K562 (cell line): ENCODE data around the gene NABP2. TPM values are rescaled to one million over a fixed set of nuclear protein-coding genes. Genes with fewer than 3 reads are reported as not detected.

ENCODE experiments used
- CBX1 ChIP-seq: sonication (generic); IDR thresholded peaks from 2 replicates; pipeline ENCODE4 v1.6.1; 2016; ENCODE audit warnings: antibody characterized with exemption, low read depth, mild to moderate bottlenecking
- CREB5 ChIP-seq: fragments of 250-450 bp; sonication (Bioruptor Pico); IDR thresholded peaks from 2 replicates; pipeline ENCODE4 v1.5.0; 2020; ENCODE audit warnings: mild to moderate bottlenecking
- DDX20 ChIP-seq: fragments of 450-650 bp; IDR thresholded peaks from 2 replicates; pipeline ENCODE4 v1.6.1; 2016; ENCODE audit warnings: missing genetic modification characterization, low read depth, mild to moderate bottlenecking, missing compliant biosample characterization, moderate library complexity
- HOXB6 ChIP-seq: fragments of 250-450 bp; sonication (Bioruptor Pico); IDR thresholded peaks from 2 replicates; pipeline ENCODE4 v1.5.1; 2022; ENCODE audit warnings: mild to moderate bottlenecking, borderline replicate concordance
- LEF1 ChIP-seq: fragments of 450-650 bp; IDR thresholded peaks from 2 replicates; pipeline ENCODE4 v1.6.1; 2016; ENCODE audit warnings: mild to moderate bottlenecking
- MXI1 ChIP-seq: IDR thresholded peaks from 2 replicates; pipeline ENCODE4 v1.6.1; 2011; ENCODE audit warnings: low read depth, mild to moderate bottlenecking, improper control_type of control experiment, low read length
- POLR2B ChIP-seq: fragments of 450-650 bp; IDR thresholded peaks from 2 replicates; pipeline ENCODE4 v1.6.1; 2018; ENCODE audit warnings: low read depth; ENCODE audit not compliant: partially characterized antibody
- ZBTB1 ChIP-seq: sonication (generic); formaldehyde crosslinking; IDR thresholded peaks from 2 replicates; pipeline ENCODE4 v1.8.1; 2023; ENCODE audit warnings: missing genetic modification reagents, low read depth, mild to moderate bottlenecking, borderline replicate concordance
- ZNF76 ChIP-seq: fragments of 250-450 bp; sonication (Bioruptor Pico); IDR thresholded peaks from 2 replicates; pipeline ENCODE4 v1.4.0; 2020; ENCODE audit warnings: mild to moderate bottlenecking, moderate library complexity, borderline replicate concordance
- polyA plus RNA-seq, 8 experiments: library from polyadenylated mRNA; depleted of rRNA in 4 of 8; stranded (reverse) in 5 of 8; unstranded in 3 of 8; fragments of >200 nt; fragmentation: Nextera tagmentation in 2 of 8; fragmentation: Illumina TruSeq in 1 of 8; extraction: Ambion mirVana in 2 of 8; extraction: Trizol in 1 of 8; gene quantifications; 2 replicates each; pipeline versions ENCODE4 v1.2.1 to v1.2.3, GENCODE V29; 2011 to 2014; ENCODE audit warnings: inconsistent platforms in 1 of 8, missing spikeins in 1 of 8
- total RNA-seq, 7 experiments: library from RNA; depleted of rRNA in 6 of 7; stranded (reverse); fragments of >200 nt in 6 of 7; fragmentation: Illumina TruSeq in 2 of 7; extraction: Trizol in 2 of 7; gene quantifications; 2 replicates each; pipeline versions ENCODE4 v1.2.1 to v1.2.3, GENCODE V29; 2011 to 2021; ENCODE audit warnings: low replicate concordance in 1 of 7
- TF ChIP-seq, protein P1 (sequence below): IDR thresholded peaks from 2 replicates; pipeline ENCODE4 v1.6.1; 2011; ENCODE audit warnings: borderline replicate concordance, low read depth, mild to moderate bottlenecking, moderate library complexity, low read length; ENCODE audit not compliant: insufficient read depth, poor library complexity, severe bottlenecking
- TF ChIP-seq, protein P2 (sequence below): fragments of 200-800 bp; sonication (Bioruptor generic); IDR thresholded peaks from 2 replicates; pipeline ENCODE4 v1.6.1; 2017; ENCODE audit warnings: missing genetic modification characterization, missing compliant biosample characterization
- TF ChIP-seq, protein P3 (sequence below), 2 experiments: fragments of 450-650 bp; formaldehyde crosslinking in 1 of 2; IDR thresholded peaks; 2 replicates each; pipeline versions ENCODE4 v1.4.0 to v1.6.1; 2014 to 2020; ENCODE audit warnings: mild to moderate bottlenecking in 2 of 2, borderline replicate concordance in 1 of 2, low read depth in 1 of 2

Gene NABP2
- total and polyA plus RNA-seq, 9 of the 15 experiments (the other 6 are each of a cell fraction or from before 2014, with no cell fraction given), result 11.3 to 60.6 (median 43.5) TPM

DNA sequence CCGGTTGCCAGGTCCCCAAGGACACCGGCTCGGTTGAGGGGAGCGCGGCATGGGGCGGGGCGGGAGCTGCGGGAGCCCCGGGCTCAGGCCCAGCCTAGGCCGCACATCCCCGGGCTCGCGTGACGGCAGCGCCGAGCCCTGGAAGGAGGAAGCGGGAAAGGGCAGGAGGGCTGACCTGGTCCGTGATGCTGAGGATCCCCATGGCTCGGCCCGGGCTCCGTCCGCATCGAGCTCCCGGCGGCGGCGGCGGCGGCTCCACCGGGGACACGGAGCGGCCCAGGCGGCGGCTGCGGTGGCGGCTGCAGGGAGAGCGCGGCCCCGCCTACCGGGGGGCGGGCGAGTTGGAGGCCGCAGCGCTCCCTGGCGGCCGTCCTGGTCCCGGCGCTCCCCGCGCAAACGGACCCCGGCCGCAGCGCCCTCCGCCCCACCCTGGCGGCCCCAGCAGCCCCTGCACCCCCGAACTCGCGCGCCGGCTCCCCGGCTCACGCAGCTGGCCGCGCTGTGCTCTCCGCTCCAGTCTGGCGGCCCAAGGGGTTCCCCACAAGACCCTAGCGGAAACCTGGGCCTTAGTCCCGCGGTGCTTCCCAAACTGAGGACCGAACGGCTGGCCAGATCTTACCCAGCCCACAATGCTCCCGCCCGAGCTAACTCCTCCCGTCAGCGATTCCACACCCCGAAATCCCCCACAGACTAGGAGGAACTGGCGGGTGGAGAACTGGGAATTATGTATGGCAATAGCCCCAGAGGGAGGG lies 34.1 kb downstream of the NABP2 start, which contains the start of gene ANKRD52 (continued):
- TF ChIP-seq, protein P1, sequence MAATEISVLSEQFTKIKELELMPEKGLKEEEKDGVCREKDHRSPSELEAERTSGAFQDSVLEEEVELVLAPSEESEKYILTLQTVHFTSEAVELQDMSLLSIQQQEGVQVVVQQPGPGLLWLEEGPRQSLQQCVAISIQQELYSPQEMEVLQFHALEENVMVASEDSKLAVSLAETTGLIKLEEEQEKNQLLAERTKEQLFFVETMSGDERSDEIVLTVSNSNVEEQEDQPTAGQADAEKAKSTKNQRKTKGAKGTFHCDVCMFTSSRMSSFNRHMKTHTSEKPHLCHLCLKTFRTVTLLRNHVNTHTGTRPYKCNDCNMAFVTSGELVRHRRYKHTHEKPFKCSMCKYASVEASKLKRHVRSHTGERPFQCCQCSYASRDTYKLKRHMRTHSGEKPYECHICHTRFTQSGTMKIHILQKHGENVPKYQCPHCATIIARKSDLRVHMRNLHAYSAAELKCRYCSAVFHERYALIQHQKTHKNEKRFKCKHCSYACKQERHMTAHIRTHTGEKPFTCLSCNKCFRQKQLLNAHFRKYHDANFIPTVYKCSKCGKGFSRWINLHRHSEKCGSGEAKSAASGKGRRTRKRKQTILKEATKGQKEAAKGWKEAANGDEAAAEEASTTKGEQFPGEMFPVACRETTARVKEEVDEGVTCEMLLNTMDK, result peak; percentile 93
- no peak for TF ChIP-seq POLR2B
- peak; percentile 87 for TF ChIP-seq ZBTB1
- TF ChIP-seq, protein P2, sequence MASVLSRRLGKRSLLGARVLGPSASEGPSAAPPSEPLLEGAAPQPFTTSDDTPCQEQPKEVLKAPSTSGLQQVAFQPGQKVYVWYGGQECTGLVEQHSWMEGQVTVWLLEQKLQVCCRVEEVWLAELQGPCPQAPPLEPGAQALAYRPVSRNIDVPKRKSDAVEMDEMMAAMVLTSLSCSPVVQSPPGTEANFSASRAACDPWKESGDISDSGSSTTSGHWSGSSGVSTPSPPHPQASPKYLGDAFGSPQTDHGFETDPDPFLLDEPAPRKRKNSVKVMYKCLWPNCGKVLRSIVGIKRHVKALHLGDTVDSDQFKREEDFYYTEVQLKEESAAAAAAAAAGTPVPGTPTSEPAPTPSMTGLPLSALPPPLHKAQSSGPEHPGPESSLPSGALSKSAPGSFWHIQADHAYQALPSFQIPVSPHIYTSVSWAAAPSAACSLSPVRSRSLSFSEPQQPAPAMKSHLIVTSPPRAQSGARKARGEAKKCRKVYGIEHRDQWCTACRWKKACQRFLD (CRISPR knock-in tag), result peak; percentile 60; the same call in 1 of the 2 replicates
- no peak for TF ChIP-seq LEF1
- TF ChIP-seq ZNF76 (CRISPR knock-in tag), result no peak
- TF ChIP-seq, protein P3, sequence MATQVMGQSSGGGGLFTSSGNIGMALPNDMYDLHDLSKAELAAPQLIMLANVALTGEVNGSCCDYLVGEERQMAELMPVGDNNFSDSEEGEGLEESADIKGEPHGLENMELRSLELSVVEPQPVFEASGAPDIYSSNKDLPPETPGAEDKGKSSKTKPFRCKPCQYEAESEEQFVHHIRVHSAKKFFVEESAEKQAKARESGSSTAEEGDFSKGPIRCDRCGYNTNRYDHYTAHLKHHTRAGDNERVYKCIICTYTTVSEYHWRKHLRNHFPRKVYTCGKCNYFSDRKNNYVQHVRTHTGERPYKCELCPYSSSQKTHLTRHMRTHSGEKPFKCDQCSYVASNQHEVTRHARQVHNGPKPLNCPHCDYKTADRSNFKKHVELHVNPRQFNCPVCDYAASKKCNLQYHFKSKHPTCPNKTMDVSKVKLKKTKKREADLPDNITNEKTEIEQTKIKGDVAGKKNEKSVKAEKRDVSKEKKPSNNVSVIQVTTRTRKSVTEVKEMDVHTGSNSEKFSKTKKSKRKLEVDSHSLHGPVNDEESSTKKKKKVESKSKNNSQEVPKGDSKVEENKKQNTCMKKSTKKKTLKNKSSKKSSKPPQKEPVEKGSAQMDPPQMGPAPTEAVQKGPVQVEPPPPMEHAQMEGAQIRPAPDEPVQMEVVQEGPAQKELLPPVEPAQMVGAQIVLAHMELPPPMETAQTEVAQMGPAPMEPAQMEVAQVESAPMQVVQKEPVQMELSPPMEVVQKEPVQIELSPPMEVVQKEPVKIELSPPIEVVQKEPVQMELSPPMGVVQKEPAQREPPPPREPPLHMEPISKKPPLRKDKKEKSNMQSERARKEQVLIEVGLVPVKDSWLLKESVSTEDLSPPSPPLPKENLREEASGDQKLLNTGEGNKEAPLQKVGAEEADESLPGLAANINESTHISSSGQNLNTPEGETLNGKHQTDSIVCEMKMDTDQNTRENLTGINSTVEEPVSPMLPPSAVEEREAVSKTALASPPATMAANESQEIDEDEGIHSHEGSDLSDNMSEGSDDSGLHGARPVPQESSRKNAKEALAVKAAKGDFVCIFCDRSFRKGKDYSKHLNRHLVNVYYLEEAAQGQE (IDR thresholded peaks at IDR 0.05; ENCODE audit: borderline replicate concordance), result peak; percentile 28; the same call in 1 of the 2 replicates
- TF ChIP-seq, protein P3 (CRISPR knock-in tag; IDR thresholded peaks at IDR 0.05; ENCODE audit: low read depth), result peak; percentile 86; the same call in 1 of the 2 replicates
- no peak for TF ChIP-seq DDX20
- no peak for TF ChIP-seq HOXB6 (CRISPR knock-in tag)
- TF ChIP-seq CREB5 (CRISPR knock-in tag), result no peak
- no peak for TF ChIP-seq MXI1
- TF ChIP-seq CBX1, result 0 out of 2 replicates have a peak, but pooled peaks have one; percentile 46
